ENCODE measurements around the gene NDUFB3. TPM values are rescaled to one million over a fixed set of nuclear protein-coding genes. Genes with fewer than 3 reads are reported as not detected.

The NDUFB3 gene
- polyA plus RNA-seq, 2 of the 4 experiments (the other 2 are of a cell fraction) = 162 to 220 TPM

- FAIRE-seq = no peak
- peak overlapping the region; percentile 61 for H3K4me3 ChIP-seq
- TF ChIP-seq GATA3 (IDR thresholded peaks at IDR 0.05; ENCODE audit: borderline replicate concordance) (no peak), REST (IDR thresholded peaks at IDR 0.05) (no peak), POLR2A (IDR thresholded peaks at IDR 0.05; ENCODE audit: low read length) (no peak), RFX5 (IDR thresholded peaks at IDR 0.05) (no peak), RCOR1 (IDR thresholded peaks at IDR 0.05; ENCODE audit: low read depth, low read length) (no peak), RARB (CRISPR knock-in tag; IDR thresholded peaks at IDR 0.05) (no peak), HEYL (CRISPR knock-in tag; IDR thresholded peaks at IDR 0.05) (no peak), CEBPB (IDR thresholded peaks at IDR 0.05) (no peak), CBX2 (IDR thresholded peaks at IDR 0.05; ENCODE audit: borderline replicate concordance, low read depth) (no peak), FOXS1 (CRISPR knock-in tag; IDR thresholded peaks at IDR 0.05) (no peak), POLR2AphosphoS2 (conservative IDR thresholded peaks at IDR 0.05; ENCODE audit: low read length) (no peak), JUNB (IDR thresholded peaks at IDR 0.05) (no peak), BHLHE40 (IDR thresholded peaks at IDR 0.05; ENCODE audit: low read depth, low read length) (no peak), MYC (IDR thresholded peaks at IDR 0.05; ENCODE audit: borderline replicate concordance, low read length) (no peak), ZFP36 (IDR thresholded peaks at IDR 0.05; ENCODE audit: borderline replicate concordance, partially characterized antibody) (no peak), JUN (IDR thresholded peaks at IDR 0.05) (no peak), RNF2 (IDR thresholded peaks at IDR 0.05; ENCODE audit: borderline replicate concordance, low read depth) (no peak), EP300 (IDR thresholded peaks at IDR 0.05) (no peak), ATOH8 (CRISPR knock-in tag; IDR thresholded peaks at IDR 0.05; ENCODE audit: low read depth) (no peak)
- ChIA-PET CTCF (interaction anchor here (1.2 kb wide), 1 partner anchor 85 kb away, joined by 5 read pairs; no protein-coding TSS in a partner anchor), POLR2A (no interaction called here)
- DNase-seq (ENCODE audit: low read depth in 1 of 2, low spot score in 1 of 2) = no peak
- WGBS (ENCODE audit: missing lambda C conversion rate) = 51% methylated on average over 1 of the region's 1 CpG
- H3K4me2 ChIP-seq = peak overlapping the region; percentile 80
- no peak overlapping the region for H3K27ac ChIP-seq
- H3K4me1 ChIP-seq = peaks cover 27% of the 10 kb centered on the region; the same call in 2 of the 3 replicates
- ATAC-seq = no peak
- H3K9me3 ChIP-seq = no peaks in the 10 kb centered on the region
These were observed 1.3 kb downstream of the NDUFB3 start for GRCh38 chr2:201073071-201073470.

- Histone ChIP-seq H3K9me3 (no peaks in the 10 kb centered on the region), H3K4me3 (no peak overlapping the region), H3K4me2 (no peak overlapping the region), H3K27ac (no peak overlapping the region), H3K4me1 (peaks cover 14% of the 10 kb centered on the region; the same call in 2 of the 3 replicates)
- TF ChIP-seq RCOR1 (IDR thresholded peaks at IDR 0.05; ENCODE audit: low read depth, low read length) (no peak), E2F6 (IDR thresholded peaks at IDR 0.05; ENCODE audit: borderline replicate concordance, low read depth) (no peak), NFE2L2 (conservative IDR thresholded peaks at IDR 0.05; ENCODE audit: low read length) (no peak), CEBPB (IDR thresholded peaks at IDR 0.05) (no peak), KDM1A (IDR thresholded peaks at IDR 0.05; ENCODE audit: low read depth) (no peak), CTCF (IDR thresholded peaks at IDR 0.05) (no peak), JUNB (IDR thresholded peaks at IDR 0.05) (no peak), RFX5 (IDR thresholded peaks at IDR 0.05) (no peak), HDAC2 (IDR thresholded peaks at IDR 0.05) (no peak), PHF8 (IDR thresholded peaks at IDR 0.05; ENCODE audit: borderline replicate concordance, low read depth) (no peak), ATOH8 (CRISPR knock-in tag; IDR thresholded peaks at IDR 0.05; ENCODE audit: low read depth) (no peak), CBX8 (IDR thresholded peaks at IDR 0.05) (no peak)
- DNase-seq (ENCODE audit: low read depth in 1 of 2, low spot score in 1 of 2) = no peak
- WGBS (ENCODE audit: missing lambda C conversion rate) = 88% methylated on average over 7 of the region's 7 CpGs
- ChIA-PET POLR2A (interaction anchor here (0.7 kb wide), 1 partner anchor 15 kb away, joined by 6 read pairs; no protein-coding TSS in a partner anchor), CTCF (interaction anchor here (1.1 kb wide), 2 partner anchors 102 to 108 kb away, joined by 3 to 4 read pairs; partner anchors contain the start of gene CASP10)
- FAIRE-seq = no peak
- no peak for ATAC-seq
These were observed 3.2 kb downstream of the NDUFB3 start for GRCh38 chr2:201074996-201075395.
